Measurements from ENCODE around the gene B4GALT5. TPM values are rescaled to one million over a fixed set of nuclear protein-coding genes. Genes with fewer than 3 reads are reported as not detected.
A peak's percentile ranks its signal among the peaks of the same experiment; 100 is the strongest.

The B4GALT5 gene
- total RNA-seq, 1 experiment from 2014 or later = 63.1 TPM

GRCh38 chr20:49647550-49647949, 66.1 kb downstream of the B4GALT5 start:
- Histone ChIP-seq H3K79me2 (ENCODE audit: low read depth) (peaks cover 83% of the 10 kb centered on the region), H3K36me3 (ENCODE audit: low read depth) (peaks cover 72% of the 10 kb centered on the region), H3K27ac (peak overlapping the region; percentile 50), H3K4me3 (no peak overlapping the region), H3K9me3 (ENCODE audit: insufficient read depth, low read depth) (no peaks in the 10 kb centered on the region), H3K4me1 (replicated peaks; ENCODE audit: insufficient read depth) (0 out of 2 replicates have a peak, but pooled peaks cover 7% of the 10 kb centered on the region), H2AFZ (no peak overlapping the region), H3K9me2 (ENCODE audit: insufficient read depth) (no peaks in the 10 kb centered on the region), H4K20me1 (ENCODE audit: insufficient read depth) (0 out of 2 replicates have a peak, but pooled peaks cover 3% of the 10 kb centered on the region), H3F3A (ENCODE audit: insufficient read depth, low read depth) (peaks cover 77% of the 10 kb centered on the region), H3K4me2 (no peak overlapping the region), H3K27me3 (ENCODE audit: insufficient read depth, low read depth) (no peaks in the 10 kb centered on the region)
- no TSS peak for BruUV-seq (replicated peaks)
- peak in 1 of 2 experiments; percentile 83 for DNase-seq
- TF ChIP-seq EZH2 (IDR thresholded peaks at IDR 0.05; ENCODE audit: low read depth) (no peak), CTCF (conservative IDR thresholded peaks at IDR 0.05) (no peak)
- ChIA-PET CTCF (no interaction called here), POLR2A (ENCODE audit: unreplicated experiment) (interaction anchor here (0.5 to 0.6 kb wide), 2 partner anchors 20 to 1284 kb away, joined by 3 read pairs; partner anchors contain the start of gene ADNP)
- intact Hi-C loops (cut with micrococcal nuclease; ENCODE audit: unreplicated experiment) = no loop called here

DNA sequence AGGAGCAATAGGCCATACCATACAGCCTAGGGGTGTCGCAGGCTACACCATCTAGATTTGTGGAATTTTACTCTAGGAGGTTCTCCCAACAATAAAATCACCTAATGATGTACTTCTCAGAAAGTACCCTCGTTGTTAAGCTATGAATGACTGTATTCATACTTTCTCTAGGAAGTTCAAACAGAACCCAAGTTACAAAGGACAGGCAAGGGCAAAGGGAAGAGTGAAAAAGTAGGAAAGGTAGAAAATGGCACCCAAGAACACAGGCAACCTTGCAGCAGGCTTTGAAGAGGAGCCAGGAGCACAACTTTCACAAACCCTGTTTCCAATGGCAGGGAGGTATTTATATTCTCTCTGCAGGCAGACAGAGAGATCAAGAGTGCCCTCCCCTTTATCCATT, 67.2 kb downstream of the B4GALT5 start:
- H3K4me1 ChIP-seq (replicated peaks; ENCODE audit: insufficient read depth) = 0 out of 2 replicates have a peak, but pooled peaks cover 7% of the 10 kb centered on the region
- peaks cover 75% of the 10 kb centered on the region for H3F3A ChIP-seq (ENCODE audit: insufficient read depth, low read depth)
- H3K36me3 ChIP-seq (ENCODE audit: low read depth) = peaks cover 73% of the 10 kb centered on the region
- no peaks in the 10 kb centered on the region for H4K20me1 ChIP-seq (ENCODE audit: insufficient read depth)
- TF ChIP-seq CTCF (conservative IDR thresholded peaks at IDR 0.05) (no peak), EZH2 (IDR thresholded peaks at IDR 0.05; ENCODE audit: low read depth) (no peak)
- H3K4me3 ChIP-seq = no peak overlapping the region
- no peaks in the 10 kb centered on the region for H3K9me2 ChIP-seq (ENCODE audit: insufficient read depth)
- H3K9me3 ChIP-seq (ENCODE audit: insufficient read depth, low read depth) = no peaks in the 10 kb centered on the region
- BruUV-seq (replicated peaks) = no TSS peak
- H2AFZ ChIP-seq = no peak overlapping the region
- no peak for DNase-seq
- no peak overlapping the region for H3K4me2 ChIP-seq
- H3K79me2 ChIP-seq (ENCODE audit: low read depth) = peaks cover 81% of the 10 kb centered on the region
- no peaks in the 10 kb centered on the region for H3K27me3 ChIP-seq (ENCODE audit: insufficient read depth, low read depth)
- intact Hi-C loops (cut with micrococcal nuclease; ENCODE audit: unreplicated experiment) = no loop called here
- CTCF ChIA-PET = no interaction called here
- peak overlapping the region; percentile 50; the same call in 1 of the 2 replicates for H3K27ac ChIP-seq
- POLR2A ChIA-PET (ENCODE audit: unreplicated experiment) = no interaction called here

- TF ChIP-seq CTCF (conservative IDR thresholded peaks at IDR 0.05) = no peak
- TF ChIP-seq EZH2 (IDR thresholded peaks at IDR 0.05; ENCODE audit: low read depth) = no peak
- Histone ChIP-seq H3K27ac (0 out of 2 replicates have a peak overlapping the region, but pooled peaks have one; percentile 50), H4K20me1 (ENCODE audit: insufficient read depth) (no peaks in the 10 kb centered on the region), H3K4me1 (replicated peaks; ENCODE audit: insufficient read depth) (0 out of 2 replicates have a peak, but pooled peaks cover 7% of the 10 kb centered on the region), H3K27me3 (ENCODE audit: insufficient read depth, low read depth) (no peaks in the 10 kb centered on the region), H3K79me2 (ENCODE audit: low read depth) (peaks cover 79% of the 10 kb centered on the region), H3F3A (ENCODE audit: insufficient read depth, low read depth) (peaks cover 76% of the 10 kb centered on the region), H3K9me2 (ENCODE audit: insufficient read depth) (no peaks in the 10 kb centered on the region), H3K4me2 (no peak overlapping the region), H2AFZ (no peak overlapping the region), H3K4me3 (no peak overlapping the region), H3K9me3 (ENCODE audit: insufficient read depth, low read depth) (no peaks in the 10 kb centered on the region), H3K36me3 (ENCODE audit: low read depth) (peaks cover 76% of the 10 kb centered on the region)
- ChIA-PET CTCF (no interaction called here), POLR2A (ENCODE audit: unreplicated experiment) (no interaction called here)
- DNase-seq = no peak
- intact Hi-C loops (cut with micrococcal nuclease; ENCODE audit: unreplicated experiment) = no loop called here
- BruUV-seq (replicated peaks) = no TSS peak
Observed at GRCh38 chr20:49646126-49646525, 67.6 kb downstream of the B4GALT5 start.

All from PC-9 (cell line).